ENCODE measurements around the gene VIT. TPM values are rescaled to one million over a fixed set of nuclear protein-coding genes. Genes with fewer than 3 reads are reported as not detected.

The VIT gene
- total RNA-seq, 2 donors from 2014 or later = 2.0 to 10.7 TPM

DNA sequence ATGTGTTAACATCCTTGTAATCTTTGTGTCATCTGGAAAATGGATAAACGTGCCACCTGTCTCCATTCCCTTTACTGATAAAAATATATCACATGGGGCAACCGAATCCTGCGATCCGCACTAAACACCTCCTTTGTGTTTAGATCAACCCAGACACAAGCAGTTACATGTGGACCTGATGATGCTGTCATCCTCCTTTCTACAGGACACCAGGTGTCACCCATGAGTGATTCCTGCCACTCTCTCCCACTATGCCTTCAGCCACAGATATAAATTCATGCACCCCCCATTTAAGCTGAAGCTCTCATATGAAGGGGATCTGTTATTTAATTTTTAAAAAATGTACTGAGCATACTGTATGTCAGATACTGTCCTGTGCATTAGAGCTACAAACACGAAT, 81.3 kb downstream of the VIT start:
- no peaks in the 10 kb centered on the region for H3K9me3 ChIP-seq

DNA sequence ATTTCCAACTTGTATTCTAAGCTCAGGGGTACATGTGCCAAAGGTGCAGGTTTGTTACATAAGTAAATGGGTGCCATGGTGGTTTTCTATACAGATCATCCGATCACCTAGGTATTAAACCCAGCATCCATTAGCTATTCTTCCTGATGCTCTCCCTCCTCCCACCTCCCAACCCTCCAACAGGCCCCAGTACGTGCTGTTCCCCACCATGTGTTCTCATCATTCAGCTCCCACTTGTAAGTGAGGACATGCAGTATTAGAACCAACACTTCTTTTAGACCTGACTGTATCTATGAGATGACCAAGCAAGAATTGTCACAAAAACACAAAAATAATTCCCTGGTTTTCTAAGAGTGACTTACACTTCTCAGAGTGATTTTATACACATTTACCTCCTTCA, 83.0 kb downstream of the VIT start:
- H3K27me3 ChIP-seq (replicated peaks; ENCODE audit: insufficient read depth) = no peaks in the 10 kb centered on the region
- no peaks in the 10 kb centered on the region for H3K4me1 ChIP-seq (replicated peaks)
- WGBS = 87% methylated on average over 2 of the region's 2 CpGs
- TF ChIP-seq, protein P1, sequence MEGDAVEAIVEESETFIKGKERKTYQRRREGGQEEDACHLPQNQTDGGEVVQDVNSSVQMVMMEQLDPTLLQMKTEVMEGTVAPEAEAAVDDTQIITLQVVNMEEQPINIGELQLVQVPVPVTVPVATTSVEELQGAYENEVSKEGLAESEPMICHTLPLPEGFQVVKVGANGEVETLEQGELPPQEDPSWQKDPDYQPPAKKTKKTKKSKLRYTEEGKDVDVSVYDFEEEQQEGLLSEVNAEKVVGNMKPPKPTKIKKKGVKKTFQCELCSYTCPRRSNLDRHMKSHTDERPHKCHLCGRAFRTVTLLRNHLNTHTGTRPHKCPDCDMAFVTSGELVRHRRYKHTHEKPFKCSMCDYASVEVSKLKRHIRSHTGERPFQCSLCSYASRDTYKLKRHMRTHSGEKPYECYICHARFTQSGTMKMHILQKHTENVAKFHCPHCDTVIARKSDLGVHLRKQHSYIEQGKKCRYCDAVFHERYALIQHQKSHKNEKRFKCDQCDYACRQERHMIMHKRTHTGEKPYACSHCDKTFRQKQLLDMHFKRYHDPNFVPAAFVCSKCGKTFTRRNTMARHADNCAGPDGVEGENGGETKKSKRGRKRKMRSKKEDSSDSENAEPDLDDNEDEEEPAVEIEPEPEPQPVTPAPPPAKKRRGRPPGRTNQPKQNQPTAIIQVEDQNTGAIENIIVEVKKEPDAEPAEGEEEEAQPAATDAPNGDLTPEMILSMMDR (IDR thresholded peaks at IDR 0.05) = no peak
- TF ChIP-seq POLR2AphosphoS5 (IDR thresholded peaks at IDR 0.05) = no peak
- no peak for TF ChIP-seq POLR2A (IDR thresholded peaks at IDR 0.05)
- H3K9me3 ChIP-seq = no peaks in the 10 kb centered on the region
- no peak for DNase-seq (ENCODE audit: low spot score)
- no peak overlapping the region for H3K4me3 ChIP-seq
- H3K27ac ChIP-seq = no peak overlapping the region
- H3K36me3 ChIP-seq = no peaks in the 10 kb centered on the region
- intact Hi-C loops (cut with DNase I) = loop anchor here (2.0 kb wide), 1 partner anchor 225 kb away; no protein-coding TSS in a partner anchor

More for the DNA sequence above, 81.3 kb downstream of the VIT start:
- no peak for TF ChIP-seq POLR2AphosphoS5 (IDR thresholded peaks at IDR 0.05)
- no peak for TF ChIP-seq POLR2A (IDR thresholded peaks at IDR 0.05)
- TF ChIP-seq, protein P1 (IDR thresholded peaks at IDR 0.05) = no peak
- no peaks in the 10 kb centered on the region for H3K4me1 ChIP-seq (replicated peaks)
- no peaks in the 10 kb centered on the region for H3K36me3 ChIP-seq
- H3K27ac ChIP-seq = no peak overlapping the region
- H3K27me3 ChIP-seq (replicated peaks; ENCODE audit: insufficient read depth) = no peaks in the 10 kb centered on the region
- no peak for DNase-seq (ENCODE audit: low spot score)
- 81% methylated on average over 5 of the region's 5 CpGs for WGBS
- no peak overlapping the region for H3K4me3 ChIP-seq
- intact Hi-C loops (cut with DNase I) = loop anchor here (2.0 kb wide), 1 partner anchor 227 kb away; no protein-coding TSS in a partner anchor

DNA sequence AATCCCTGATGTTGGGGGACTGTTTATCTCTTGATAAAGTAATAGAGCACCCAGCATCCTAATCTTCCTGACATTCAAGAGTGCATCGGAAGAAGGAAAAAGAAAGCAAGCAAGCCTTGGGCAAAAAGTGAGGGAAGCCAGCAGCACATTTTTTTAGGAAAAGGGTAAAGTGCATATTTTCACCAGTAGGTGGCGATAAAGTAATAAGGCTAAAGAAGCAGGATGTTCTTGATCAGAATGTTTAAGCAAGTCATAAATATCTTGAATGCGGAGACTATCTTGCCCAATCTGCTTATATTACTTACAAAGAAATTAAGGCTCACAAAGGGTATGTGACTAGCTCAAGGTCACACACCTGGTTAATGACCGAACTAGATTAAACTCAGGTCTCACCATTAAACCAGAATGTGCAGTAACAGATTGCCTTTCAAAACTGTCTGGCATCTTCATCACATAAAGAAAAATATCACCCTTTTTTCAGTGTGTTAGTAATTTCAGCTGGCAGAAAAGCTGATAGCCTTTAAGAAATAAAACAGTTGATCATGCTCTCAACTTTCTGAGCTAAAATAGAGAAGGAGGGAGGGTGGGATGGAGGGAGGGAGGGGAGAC, 83.8 kb downstream of the VIT start:
- H3K27me3 ChIP-seq (replicated peaks; ENCODE audit: insufficient read depth) = no peaks in the 10 kb centered on the region
- TF ChIP-seq, protein P1 (IDR thresholded peaks at IDR 0.05) = peak; percentile 79 to 85 (median 81)
- no peak for TF ChIP-seq POLR2A (IDR thresholded peaks at IDR 0.05)
- TF ChIP-seq POLR2AphosphoS5 (IDR thresholded peaks at IDR 0.05) = peak; percentile 27
- no peaks in the 10 kb centered on the region for H3K4me1 ChIP-seq (replicated peaks)
- no peak overlapping the region for H3K4me3 ChIP-seq
- 2% methylated on average over 4 of the region's 4 CpGs for WGBS
- H3K9me3 ChIP-seq = no peaks in the 10 kb centered on the region
- peak; percentile 27 for DNase-seq (ENCODE audit: low spot score)
- no peak overlapping the region for H3K27ac ChIP-seq
- intact Hi-C loops (cut with DNase I) = loop anchor here (5.0 kb wide), 2 partner anchors 83 to 428 kb away; partner anchors contain the start of gene VIT
- H3K36me3 ChIP-seq = no peaks in the 10 kb centered on the region

DNA sequence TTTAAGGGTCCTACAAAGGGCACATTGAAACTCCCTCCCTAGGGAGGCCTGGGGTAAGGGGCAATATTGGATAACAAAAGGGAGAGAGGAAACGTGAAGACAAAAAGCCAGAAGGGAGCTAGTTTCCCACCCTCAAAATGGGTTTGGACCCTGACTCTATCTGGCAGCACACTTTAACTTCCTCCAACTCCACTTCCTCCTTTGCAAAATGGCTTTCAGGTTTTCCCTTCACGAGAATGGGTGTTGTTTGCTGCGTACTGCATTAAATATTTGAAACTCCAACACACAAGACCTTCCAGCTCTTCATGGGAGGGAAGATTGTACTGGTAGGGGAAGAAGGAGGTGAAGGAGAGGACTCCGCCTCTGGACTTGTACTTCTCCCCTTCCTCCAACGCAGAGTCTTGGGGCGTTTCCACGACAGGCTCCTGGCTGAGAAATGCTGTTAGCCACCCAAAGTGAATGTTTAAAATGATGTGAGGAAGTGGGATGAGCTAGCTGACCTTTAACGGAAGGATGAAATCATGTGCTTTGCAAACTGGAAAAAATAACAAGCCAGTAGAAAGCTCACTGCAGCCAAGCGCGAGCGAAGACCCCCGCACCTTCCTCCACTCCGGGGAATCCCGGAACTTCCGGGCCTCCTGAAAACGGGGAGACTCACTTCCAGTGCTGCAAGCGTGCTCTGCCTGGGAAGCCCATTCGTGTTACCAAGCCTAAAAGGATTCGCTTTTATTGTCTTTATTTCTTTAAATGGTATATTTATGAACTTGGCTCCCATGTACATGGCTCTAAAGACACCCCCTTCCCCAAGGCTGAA, 85.6 kb downstream of the VIT start:
- intact Hi-C loops (cut with DNase I) = loop anchor here (5.0 kb wide), 2 partner anchors 85 to 430 kb away; partner anchors contain the start of gene VIT
- Histone ChIP-seq H3K27ac (no peak overlapping the region), H3K4me3 (no peak overlapping the region)

More for the DNA sequence above, 85.6 kb downstream of the VIT start:
- 78% methylated on average over 19 of the region's 19 CpGs for WGBS
- TF ChIP-seq, protein P1 (IDR thresholded peaks at IDR 0.05) = no peak
- TF ChIP-seq POLR2AphosphoS5 (IDR thresholded peaks at IDR 0.05) (no peak), POLR2A (IDR thresholded peaks at IDR 0.05) (no peak)
- Histone ChIP-seq H3K27me3 (replicated peaks; ENCODE audit: insufficient read depth) (no peaks in the 10 kb centered on the region), H3K9me3 (no peaks in the 10 kb centered on the region), H3K4me1 (replicated peaks) (no peaks in the 10 kb centered on the region), H3K36me3 (no peaks in the 10 kb centered on the region)
- DNase-seq (ENCODE audit: low spot score) = no peak

Measured in prostate gland (tissue), 2 donors.